GM10847 (cell line): Measurements from ENCODE around the gene CASP6.

Experiments used
- POLR2A ChIP-seq: IDR thresholded peaks from 2 replicates; pipeline ENCODE4 v1.6.1; 2011; ENCODE audit not compliant: insufficient read length; ENCODE audit errors: extremely low read depth

CASP6 gene

GRCh38 chr4:109655396-109655795 is 47.8 kb downstream of the CASP6 start:
- no peak for TF ChIP-seq POLR2A

GRCh38 chr4:109649872-109650271 is 53.4 kb downstream of the CASP6 start:
- TF ChIP-seq POLR2A, result no peak

GRCh38 chr4:109648997-109649575 is 54.2 kb downstream of the CASP6 start:
- no peak for TF ChIP-seq POLR2A

- no peak for TF ChIP-seq POLR2A
Observed at GRCh38 chr4:109648266-109648996, 54.8 kb downstream of the CASP6 start.

- TF ChIP-seq POLR2A, result no peak
Observed at GRCh38 chr4:109645874-109646710, 57.2 kb downstream of the CASP6 start.

- no peak for TF ChIP-seq POLR2A
Observed at GRCh38 chr4:109640644-109641043, 62.6 kb downstream of the CASP6 start.
